ENCODE data around the gene EIF2AK2. TPM values are rescaled to one million over a fixed set of nuclear protein-coding genes. Genes with fewer than 3 reads are reported as not detected.

The EIF2AK2 gene
- total RNA-seq, 1 donor from 2014 or later: 17.5 TPM

GRCh38 chr2:37061013-37061711 is 95.6 kb downstream of the EIF2AK2 start:
- intact Hi-C loops (cut with DNase I): loop anchor here (10.0 kb wide), 1 partner anchor 66 kb away; no protein-coding TSS in a partner anchor
- ATAC-seq (ENCODE audit: poor library complexity): no peak
- no peak for DNase-seq

- intact Hi-C loops (cut with DNase I): loop anchor here (10.0 kb wide), 1 partner anchor 66 kb away; no protein-coding TSS in a partner anchor
- no peak for DNase-seq
- no peak for ATAC-seq (ENCODE audit: poor library complexity)
These were observed 96.3 kb downstream of the EIF2AK2 start for GRCh38 chr2:37060446-37060845.

GRCh38 chr2:37059841-37060240 is 96.9 kb downstream of the EIF2AK2 start:
- DNase-seq: no peak
- no peak for ATAC-seq (ENCODE audit: poor library complexity)
- intact Hi-C loops (cut with DNase I): loop anchor here (10.0 kb wide), 1 partner anchor 65 kb away; no protein-coding TSS in a partner anchor

GRCh38 chr2:37052600-37053332 is 104.0 kb downstream of the EIF2AK2 start:
- intact Hi-C loops (cut with DNase I): no loop called here
- DNase-seq (no peak), ATAC-seq (ENCODE audit: poor library complexity) (no peak)

Other genes with a start within 250 kb of the EIF2AK2 start
- 38.6 TPM for gene STRN, start 190.4 kb downstream of the EIF2AK2 start, total RNA-seq
- 27.7 TPM for gene HEATR5B, start 72.6 kb downstream of the EIF2AK2 start, total RNA-seq
- 4.5 TPM for gene GPATCH11, start 72.5 kb downstream of the EIF2AK2 start, total RNA-seq
- gene SULT6B1, start 31.7 kb upstream of the EIF2AK2 start, total RNA-seq: not detected
- 57.8 TPM for gene CEBPZOS, start 39.5 kb upstream of the EIF2AK2 start, total RNA-seq
- gene CEBPZ, start 74.6 kb upstream of the EIF2AK2 start, total RNA-seq: 30.1 TPM
- 23.0 TPM for gene NDUFAF7, start 74.7 kb upstream of the EIF2AK2 start, total RNA-seq
- 10.4 TPM for gene PRKD3, start 167.9 kb upstream of the EIF2AK2 start, total RNA-seq
- 1.2 TPM for gene QPCT, start 187.7 kb upstream of the EIF2AK2 start, total RNA-seq

Measured in Right ventricle myocardium superior (tissue), 1 donor.